Neural cell (in vitro differentiated cells): Measurements from ENCODE around the gene EPS15. TPM values are rescaled to one million over a fixed set of nuclear protein-coding genes. Genes with fewer than 3 reads are reported as not detected.

ENCODE experiments used
- H2AFZ ChIP-seq: fragments of 200-600, 300-800 bp; sonication (generic), shearing (Covaris generic); 2 replicates; pipeline ENCODE4 v1.6.0; 2014; ENCODE audit warnings: low read depth, mild to moderate bottlenecking, antibody characterized with exemption, low read length, moderate library complexity
- H3F3A ChIP-seq: fragments of 200-600 bp; shearing (Covaris generic); 2 replicates; pipeline ENCODE4 v1.6.1; 2016; ENCODE audit warnings: mild to moderate bottlenecking, moderate library complexity, mixed read lengths, antibody characterized with exemption, low read length; ENCODE audit not compliant: insufficient read depth, poor library complexity, severe bottlenecking
- H3K27ac ChIP-seq: fragments of 200-600, 300-800 bp; sonication (generic), shearing (Covaris generic); 2 replicates; pipeline ENCODE4 v1.5.1; 2014; ENCODE audit warnings: mild to moderate bottlenecking, low read length, moderate library complexity
- H3K27me3 ChIP-seq: fragments of 300-800, 200-600 bp; sonication (generic), shearing (Covaris generic); 2 replicates; pipeline ENCODE4 v1.6.0; 2014; ENCODE audit warnings: mild to moderate bottlenecking, low read depth, low read length, moderate library complexity; ENCODE audit not compliant: insufficient read depth
- H3K36me3 ChIP-seq: fragments of 300-800, 200-600 bp; sonication (generic), shearing (Covaris generic); 2 replicates; pipeline ENCODE4 v1.5.1; 2014; ENCODE audit warnings: mild to moderate bottlenecking, antibody characterized with exemption, low read length, moderate library complexity; ENCODE audit not compliant: insufficient read depth
- H3K4me2 ChIP-seq: fragments of 300-800, 200-600 bp; sonication (generic), shearing (Covaris generic); 2 replicates; pipeline ENCODE4 v1.6.0; 2014; ENCODE audit warnings: mild to moderate bottlenecking, low read length
- H3K4me3 ChIP-seq: fragments of 300-800, 200-600 bp; sonication (generic), shearing (Covaris generic); 2 replicates; pipeline ENCODE4 v1.5.1; 2014; ENCODE audit warnings: mild to moderate bottlenecking, low read length, moderate library complexity
- H3K79me2 ChIP-seq: fragments of 200-600 bp; shearing (Covaris generic); replicated peaks from 2 replicates; pipeline ENCODE4 v1.6.0; 2014; ENCODE audit warnings: mild to moderate bottlenecking, low read length, moderate library complexity; ENCODE audit not compliant: insufficient read depth
- H3K9ac ChIP-seq: fragments of 300-800, 200-600 bp; sonication (generic), shearing (Covaris generic); 2 replicates; pipeline ENCODE4 v1.6.1; 2016; ENCODE audit warnings: mild to moderate bottlenecking, low read length, mixed read lengths
- H3K9me2 ChIP-seq: fragments of 200-600 bp; shearing (Covaris generic); 2 replicates; pipeline ENCODE4 v1.6.1; 2016; ENCODE audit warnings: mild to moderate bottlenecking, low read length, mixed read lengths; ENCODE audit not compliant: insufficient read depth
- H3K9me3 ChIP-seq: fragments of 200-600, 300-800 bp; sonication (generic), shearing (Covaris generic); 2 replicates; pipeline ENCODE4 v1.6.1; 2016; ENCODE audit warnings: mild to moderate bottlenecking, mixed run types, low read length, moderate library complexity, mixed read lengths
- H4K20me1 ChIP-seq: fragments of 200-600 bp; shearing (Covaris generic); 2 replicates; pipeline ENCODE4 v1.6.1; 2016; ENCODE audit warnings: mild to moderate bottlenecking, mixed run types; ENCODE audit not compliant: insufficient read depth
- CTCF ChIP-seq: fragments of 450-650 bp; IDR thresholded peaks from 2 replicates; pipeline ENCODE4 v1.5.1; 2014; ENCODE audit warnings: antibody characterized with exemption, mild to moderate bottlenecking, moderate library complexity; ENCODE audit not compliant: poor library complexity, severe bottlenecking
- EP300 ChIP-seq: fragments of 450-650 bp; conservative IDR thresholded peaks from 2 replicates; pipeline ENCODE4 v1.6.1; 2014; ENCODE audit warnings: antibody characterized with exemption, mild to moderate bottlenecking, moderate library complexity; ENCODE audit not compliant: poor library complexity, severe bottlenecking
- EZH2 ChIP-seq: fragments of 200-600, 300-800 bp; shearing (Covaris generic), sonication (generic); IDR thresholded peaks from 2 replicates; pipeline ENCODE4 v1.6.1; 2014; ENCODE audit warnings: antibody characterized with exemption, low read length, borderline replicate concordance, mild to moderate bottlenecking; ENCODE audit not compliant: insufficient read depth, poor library complexity, severe bottlenecking
- MXI1 ChIP-seq: fragments of 450-650 bp; conservative IDR thresholded peaks from 2 replicates; pipeline ENCODE4 v1.6.1; 2014; ENCODE audit warnings: antibody characterized with exemption, mild to moderate bottlenecking; ENCODE audit not compliant: poor library complexity, severe bottlenecking
- POLR2AphosphoS5 ChIP-seq: IDR thresholded peaks from 2 replicates; pipeline ENCODE4 v1.6.1; 2012
- RAD21 ChIP-seq: fragments of 450-650 bp; conservative IDR thresholded peaks from 2 replicates; pipeline ENCODE4 v1.6.1; 2014; ENCODE audit warnings: antibody characterized with exemption, mild to moderate bottlenecking, moderate library complexity
- SMC3 ChIP-seq: fragments of 450-650 bp; conservative IDR thresholded peaks from 2 replicates; pipeline ENCODE4 v1.6.1; 2014; ENCODE audit warnings: antibody characterized with exemption, mild to moderate bottlenecking, moderate library complexity; ENCODE audit not compliant: poor library complexity
- TAF1 ChIP-seq: IDR thresholded peaks from 2 replicates; pipeline ENCODE4 v1.6.1; 2012; ENCODE audit warnings: low read depth
- polyA plus RNA-seq: library from polyadenylated mRNA; depleted of rRNA; stranded (reverse); fragments of >200 nt; gene quantifications from 2 replicates; pipeline ENCODE4 v1.2.3, GENCODE V29; 2014
- TF ChIP-seq, protein P1 (sequence below): IDR thresholded peaks from 2 replicates; pipeline ENCODE4 v1.6.1; 2012; ENCODE audit warnings: borderline replicate concordance

The EPS15 gene
- polyA plus RNA-seq, 1 donor from 2014 or later: 101 TPM

GRCh38 chr1:51423073-51423821 is 95.8 kb downstream of the EPS15 start:
- Histone ChIP-seq H3K4me3 (peak overlapping the region; percentile 74), H3K9ac (peak overlapping the region; percentile 20)

DNA sequence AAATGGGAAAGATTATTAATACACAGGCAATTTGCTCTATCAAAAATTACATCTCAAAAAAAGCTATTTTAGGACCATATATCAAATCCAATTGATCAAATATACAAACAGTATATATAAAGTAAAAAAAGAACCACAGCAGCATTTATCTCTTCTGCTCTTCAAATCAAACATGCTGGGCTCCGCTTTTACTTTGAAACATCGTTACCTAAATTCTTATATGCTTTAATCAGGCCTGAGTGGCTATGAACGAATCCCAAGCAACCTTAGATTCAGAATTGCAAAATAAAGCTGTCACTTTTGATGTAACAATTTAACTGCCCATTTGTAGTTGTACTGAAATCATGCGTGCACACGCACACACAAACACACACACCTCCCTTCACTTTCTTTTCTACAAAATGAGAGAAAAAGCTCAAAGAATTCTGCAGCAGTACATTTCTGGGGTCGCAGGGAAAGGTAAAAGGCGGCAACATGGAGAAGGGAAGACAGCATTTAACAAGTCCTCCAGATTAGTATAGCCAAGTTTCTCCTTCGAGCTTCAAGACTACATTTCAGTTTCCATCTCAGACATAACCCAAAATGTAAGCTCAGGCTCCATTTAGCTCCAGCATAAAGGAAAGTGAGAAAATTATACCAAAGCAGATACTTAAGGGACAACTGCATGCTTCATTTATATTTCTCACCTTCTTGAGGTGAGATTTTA is 96.5 kb downstream of the EPS15 start:
- TF ChIP-seq SMC3: no peak
- TF ChIP-seq EZH2: no peak
- H4K20me1 ChIP-seq: no peaks in the 10 kb centered on the region
- H2AFZ ChIP-seq: peak overlapping the region; percentile 29
- no peaks in the 10 kb centered on the region for H3K27me3 ChIP-seq
- H3K27ac ChIP-seq: peak overlapping the region; percentile 42
- H3K9me2 ChIP-seq: no peaks in the 10 kb centered on the region
- no peaks in the 10 kb centered on the region for H3F3A ChIP-seq
- peak overlapping the region; percentile 74 for H3K4me3 ChIP-seq
- H3K36me3 ChIP-seq: no peaks in the 10 kb centered on the region
- H3K9me3 ChIP-seq: no peaks in the 10 kb centered on the region
- H3K4me2 ChIP-seq: peak overlapping the region; percentile 72
- peaks cover 44% of the 10 kb centered on the region for H3K79me2 ChIP-seq
- H3K9ac ChIP-seq: peak overlapping the region; percentile 20

More at GRCh38 chr1:51423073-51423821, 95.8 kb downstream of the EPS15 start:
- Histone ChIP-seq H3K9me3 (no peaks in the 10 kb centered on the region), H3K79me2 (peaks cover 37% of the 10 kb centered on the region), H3K36me3 (no peaks in the 10 kb centered on the region), H3F3A (no peaks in the 10 kb centered on the region), H3K27me3 (no peaks in the 10 kb centered on the region), H3K4me2 (peak overlapping the region; percentile 13), H2AFZ (peak overlapping the region; percentile 16), H3K27ac (peak overlapping the region; percentile 42), H4K20me1 (no peaks in the 10 kb centered on the region), H3K9me2 (no peaks in the 10 kb centered on the region)
- TF ChIP-seq SMC3: no peak
- TF ChIP-seq, protein P1, sequence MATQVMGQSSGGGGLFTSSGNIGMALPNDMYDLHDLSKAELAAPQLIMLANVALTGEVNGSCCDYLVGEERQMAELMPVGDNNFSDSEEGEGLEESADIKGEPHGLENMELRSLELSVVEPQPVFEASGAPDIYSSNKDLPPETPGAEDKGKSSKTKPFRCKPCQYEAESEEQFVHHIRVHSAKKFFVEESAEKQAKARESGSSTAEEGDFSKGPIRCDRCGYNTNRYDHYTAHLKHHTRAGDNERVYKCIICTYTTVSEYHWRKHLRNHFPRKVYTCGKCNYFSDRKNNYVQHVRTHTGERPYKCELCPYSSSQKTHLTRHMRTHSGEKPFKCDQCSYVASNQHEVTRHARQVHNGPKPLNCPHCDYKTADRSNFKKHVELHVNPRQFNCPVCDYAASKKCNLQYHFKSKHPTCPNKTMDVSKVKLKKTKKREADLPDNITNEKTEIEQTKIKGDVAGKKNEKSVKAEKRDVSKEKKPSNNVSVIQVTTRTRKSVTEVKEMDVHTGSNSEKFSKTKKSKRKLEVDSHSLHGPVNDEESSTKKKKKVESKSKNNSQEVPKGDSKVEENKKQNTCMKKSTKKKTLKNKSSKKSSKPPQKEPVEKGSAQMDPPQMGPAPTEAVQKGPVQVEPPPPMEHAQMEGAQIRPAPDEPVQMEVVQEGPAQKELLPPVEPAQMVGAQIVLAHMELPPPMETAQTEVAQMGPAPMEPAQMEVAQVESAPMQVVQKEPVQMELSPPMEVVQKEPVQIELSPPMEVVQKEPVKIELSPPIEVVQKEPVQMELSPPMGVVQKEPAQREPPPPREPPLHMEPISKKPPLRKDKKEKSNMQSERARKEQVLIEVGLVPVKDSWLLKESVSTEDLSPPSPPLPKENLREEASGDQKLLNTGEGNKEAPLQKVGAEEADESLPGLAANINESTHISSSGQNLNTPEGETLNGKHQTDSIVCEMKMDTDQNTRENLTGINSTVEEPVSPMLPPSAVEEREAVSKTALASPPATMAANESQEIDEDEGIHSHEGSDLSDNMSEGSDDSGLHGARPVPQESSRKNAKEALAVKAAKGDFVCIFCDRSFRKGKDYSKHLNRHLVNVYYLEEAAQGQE: no peak
- peak; percentile 18 for TF ChIP-seq MXI1
- TF ChIP-seq RAD21: no peak
- TF ChIP-seq TAF1: no peak
- TF ChIP-seq CTCF: no peak
- peak; percentile 42 for TF ChIP-seq POLR2AphosphoS5
- no peak for TF ChIP-seq EZH2
- TF ChIP-seq EP300: peak; percentile 19
